IMR-90 (cell line): Measurements from ENCODE around the gene RALGPS1. TPM values are rescaled to one million over a fixed set of nuclear protein-coding genes. Genes with fewer than 3 reads are reported as not detected.

Source experiments
- ATAC-seq: fragments of 200-7000 bp; cut with Tn5 transposase; 2 replicates; pipeline ENCODE4 v1.9.1; 2020; ENCODE audit warnings: low read depth, mild to moderate bottlenecking, moderate library complexity
- BruUV-seq: library from RNA; stranded (reverse); fragments of 400-500 nt; replicated peaks from 2 replicates; lab custom pipeline; 2021; lab: Mats Ljungman, UMichigan
- CTCF ChIA-PET: fragments of 300-600 bp; formaldehyde crosslinking; extraction: SDS; loops from one replicate; lab custom pipeline; 2021; ENCODE audit warnings: antibody characterized with exemption; lab: Yijun Ruan, JAX
- POLR2A ChIA-PET: fragments of 300-600 bp; sonication (Branson Sonifier 250); formaldehyde crosslinking; loops from one replicate; lab custom pipeline; 2022; ENCODE audit warnings: antibody characterized with exemption; ENCODE audit not compliant: unreplicated experiment; lab: Charles Lee
- DNase-seq: peaks from one replicate; pipeline ENCODE4 v3.0.0; 2013
- H2AFZ ChIP-seq: replicated peaks from 2 replicates; pipeline ENCODE3; 2013; ENCODE audit warnings: low read length, mild to moderate bottlenecking; ENCODE audit not compliant: poor library complexity
- H2AK5ac ChIP-seq: 2 replicates; pipeline ENCODE4 v1.6.1; 2013; ENCODE audit warnings: low read depth, low read length, inconsistent platforms
- H2AK9ac ChIP-seq: replicated peaks from 2 replicates; pipeline ENCODE3; 2013; ENCODE audit warnings: mild to moderate bottlenecking, low read depth, low read length, moderate library complexity; ENCODE audit not compliant: poor library complexity
- H2BK120ac ChIP-seq: 2 replicates; pipeline ENCODE4 v1.6.1; 2013; ENCODE audit warnings: low read depth, low read length, inconsistent platforms
- H2BK15ac ChIP-seq: 3 replicates; pipeline ENCODE4 v1.6.1; 2013; ENCODE audit warnings: low read depth, low read length, inconsistent platforms
- H2BK20ac ChIP-seq: 2 replicates; pipeline ENCODE4 v1.6.1; 2013; ENCODE audit warnings: low read depth, mild to moderate bottlenecking, inconsistent platforms, low read length, moderate library complexity
- H2BK5ac ChIP-seq: 2 replicates; pipeline ENCODE4 v1.6.1; 2013; ENCODE audit warnings: mild to moderate bottlenecking, low read depth, low read length, inconsistent platforms; ENCODE audit not compliant: poor library complexity, severe bottlenecking
- H3K14ac ChIP-seq: replicated peaks from 2 replicates; pipeline ENCODE4 v1.6.1; 2013; ENCODE audit warnings: low read depth, low read length, inconsistent platforms
- H3K18ac ChIP-seq: 2 replicates; pipeline ENCODE4 v1.6.1; 2013; ENCODE audit warnings: low read depth, low read length, control low read depth
- H3K23ac ChIP-seq: 2 replicates; pipeline ENCODE4 v1.6.1; 2013; ENCODE audit warnings: low read depth, low read length, inconsistent platforms
- H3K27ac ChIP-seq: 2 replicates; pipeline ENCODE4 v1.5.1; 2013; ENCODE audit warnings: mild to moderate bottlenecking, control low read depth, low read length; ENCODE audit not compliant: insufficient read depth
- H3K27me3 ChIP-seq: 2 replicates; pipeline ENCODE4 v1.6.1; 2013; ENCODE audit warnings: low read length; ENCODE audit not compliant: control insufficient read depth, insufficient read depth
- H3K36me3 ChIP-seq: 2 replicates; pipeline ENCODE4 v1.6.1; 2013; ENCODE audit warnings: low read length, mixed read lengths; ENCODE audit not compliant: control insufficient read depth, insufficient read depth
- H3K4ac ChIP-seq: 2 replicates; pipeline ENCODE4 v1.6.1; 2013; ENCODE audit warnings: low read depth, low read length, inconsistent platforms
- H3K4me1 ChIP-seq: 2 replicates; pipeline ENCODE4 v1.6.1; 2013; ENCODE audit warnings: low read length, mixed read lengths; ENCODE audit not compliant: control insufficient read depth, insufficient read depth
- H3K4me2 ChIP-seq: 2 replicates; pipeline ENCODE4 v1.6.1; 2013; ENCODE audit warnings: low read depth, mild to moderate bottlenecking, control low read depth, low read length, moderate library complexity
- H3K4me3 ChIP-seq: 2 replicates; pipeline ENCODE4 v1.5.1; 2013; ENCODE audit warnings: low read depth, mild to moderate bottlenecking, control low read depth, low read length, moderate library complexity; ENCODE audit not compliant: insufficient read depth
- H3K56ac ChIP-seq: 2 replicates; pipeline ENCODE4 v1.6.1; 2013; ENCODE audit warnings: low read length, inconsistent platforms; ENCODE audit not compliant: insufficient read depth; ENCODE audit errors: extremely low read depth
- H3K79me1 ChIP-seq, 2 experiments: 2 replicates each; pipeline ENCODE4 v1.6.1; 2013; ENCODE audit warnings: low read length in 2 of 2, inconsistent platforms in 1 of 2, low read depth in 1 of 2
- H3K9ac ChIP-seq: 2 replicates; pipeline ENCODE4 v1.6.1; 2013; ENCODE audit warnings: low read depth, low read length, control low read depth
- H3K9me1 ChIP-seq: 2 replicates; pipeline ENCODE4 v1.6.1; 2013; ENCODE audit warnings: low read length, inconsistent platforms; ENCODE audit not compliant: insufficient read depth
- H3K9me3 ChIP-seq: 2 replicates; pipeline ENCODE4 v1.6.1; 2013; ENCODE audit warnings: low read length; ENCODE audit not compliant: control insufficient read depth, insufficient read depth
- H4K20me1 ChIP-seq: 2 replicates; pipeline ENCODE4 v1.6.1; 2013; ENCODE audit warnings: low read length, inconsistent platforms; ENCODE audit not compliant: insufficient read depth
- H4K5ac ChIP-seq: 2 replicates; pipeline ENCODE4 v1.6.1; 2013; ENCODE audit warnings: mild to moderate bottlenecking, low read depth, low read length, control low read depth
- H4K8ac ChIP-seq, 2 experiments: 2 replicates each; pipeline ENCODE4 v1.6.1; 2013; ENCODE audit warnings: low read depth in 2 of 2, low read length in 2 of 2, control low read depth in 1 of 2, inconsistent platforms in 1 of 2
- H4K91ac ChIP-seq: 2 replicates; pipeline ENCODE4 v1.6.1; 2013; ENCODE audit warnings: low read depth, low read length, inconsistent platforms; ENCODE audit not compliant: insufficient read depth
- BHLHE40 ChIP-seq: fragments of 150-350 bp; IDR thresholded peaks from 2 replicates; pipeline ENCODE4 v1.6.1; 2016; ENCODE audit warnings: mild to moderate bottlenecking, low read depth, low read length
- NFE2L2 ChIP-seq: fragments of 150-350 bp; IDR thresholded peaks from 2 replicates; pipeline ENCODE4 v1.6.1; 2016; ENCODE audit warnings: low read depth, mild to moderate bottlenecking, low read length
- RAD21 ChIP-seq: IDR thresholded peaks from 2 replicates; pipeline ENCODE4 v1.6.1; 2012; ENCODE audit warnings: low read length, improper control_type of control experiment
- RCOR1 ChIP-seq: IDR thresholded peaks from 2 replicates; pipeline ENCODE4 v1.6.1; 2012; ENCODE audit warnings: mild to moderate bottlenecking, low read length, improper control_type of control experiment; ENCODE audit not compliant: insufficient replicate concordance
- SMC3 ChIP-seq: fragments of 150-350 bp; IDR thresholded peaks from 2 replicates; pipeline ENCODE4 v1.6.1; 2016; ENCODE audit warnings: low read depth, mild to moderate bottlenecking, antibody characterized with exemption, low read length, moderate library complexity
- WGBS, 2 experiments: methylation state at CpG; one replicate each; pipeline versions ENCODE4 v1.1.5 to v1.1.7; 2013; ENCODE audit warnings: missing lambda C conversion rate in 2 of 2; ENCODE audit not compliant: insufficient read length in 1 of 2; ENCODE audit errors: extremely low coverage in 2 of 2; 5-methylcytosine and 5-hydroxymethylcytosine counted together
- dilution Hi-C: fragments of 300-500 bp; cut with HindIII; formaldehyde crosslinking; loops from one replicate; pipeline ENCODE4 v1.14.3; 2018; ENCODE audit warnings: low sequenced_read_pairs; ENCODE audit not compliant: unreplicated experiment
- in situ Hi-C: fragments of 300-500 bp; cut with MboI; formaldehyde crosslinking; loops from 3 replicates; pipeline ENCODE4 v1.14.3; 2019; ENCODE audit warnings: low sequenced_read_pairs, inconsistent platforms, mixed read lengths
- intact Hi-C: fragments of 100-400 bp; cut with micrococcal nuclease; formaldehyde crosslinking; loops from 2 replicates; pipeline ENCODE4 v1.10.0; 2022
- polyA plus RNA-seq, 3 experiments: library from polyadenylated mRNA; depleted of rRNA; stranded (reverse); fragments of >200 nt; gene quantifications; 2 replicates each; pipeline ENCODE4 v1.2.3, GENCODE V29; 2012; ENCODE audit warnings: low replicate concordance in 1 of 3
- total RNA-seq: library from RNA; depleted of rRNA; stranded (reverse); fragments of >200 nt; gene quantifications from 2 replicates; pipeline ENCODE4 v1.2.3, GENCODE V29; 2012

RALGPS1 gene
- total and polyA plus RNA-seq, 2 of the 4 experiments (the other 2 are of a cell fraction) = 0.90 to 2.8 TPM

- no peaks in the 10 kb centered on the region for H3K79me1 ChIP-seq
- H3K18ac ChIP-seq = no peak overlapping the region
- no peak overlapping the region for H4K8ac ChIP-seq
- H3K14ac ChIP-seq = no peak overlapping the region
- BruUV-seq = no TSS peak
- H3K4ac ChIP-seq = no peak overlapping the region
- DNase-seq = no peak
- no peak overlapping the region for H2BK120ac ChIP-seq
- no peak overlapping the region for H2BK5ac ChIP-seq
- 100% methylated on average over 2 of the region's 4 CpGs; no CpG with 5 or more reads in 1 of the 2 experiments for WGBS, 2 experiments
- in situ Hi-C loops (no loop called here), intact Hi-C loops (no loop called here), dilution Hi-C loops (no loop called here)
- ChIA-PET POLR2A (no interaction called here), CTCF (interaction anchor here (0.7 kb wide), 1 partner anchor 15 kb away, joined by 8 read pairs; no protein-coding TSS in a partner anchor)
- no peaks in the 10 kb centered on the region for H3K27me3 ChIP-seq
- H3K4me3 ChIP-seq = no peak overlapping the region
- H3K9me3 ChIP-seq = no peaks in the 10 kb centered on the region
- no peak overlapping the region for H3K9ac ChIP-seq
- no peak overlapping the region for H2AFZ ChIP-seq
- no peak overlapping the region for H2BK15ac ChIP-seq
- H2BK20ac ChIP-seq = no peak overlapping the region
- H3K4me1 ChIP-seq = no peaks in the 10 kb centered on the region
- no peak overlapping the region for H3K27ac ChIP-seq
- no peaks in the 10 kb centered on the region for H3K36me3 ChIP-seq
- H4K91ac ChIP-seq = no peak overlapping the region
- H2AK5ac ChIP-seq = no peak overlapping the region
- no peak overlapping the region for H3K23ac ChIP-seq
- H4K5ac ChIP-seq = no peak overlapping the region
- ATAC-seq = no peak
- H2AK9ac ChIP-seq = no peak overlapping the region
- no peak overlapping the region for H3K56ac ChIP-seq
- H4K20me1 ChIP-seq = no peaks in the 10 kb centered on the region
- H3K4me2 ChIP-seq = no peak overlapping the region
- no peak for TF ChIP-seq RCOR1
- TF ChIP-seq NFE2L2 = no peak
- no peak for TF ChIP-seq SMC3
- no peak for TF ChIP-seq RAD21
- TF ChIP-seq BHLHE40 = no peak
- H3K9me1 ChIP-seq = no peaks in the 10 kb centered on the region
Measured at GRCh38 chr9:126894052-126894603, 20.5 kb upstream of the RALGPS1 start.
